Measurements from ENCODE around the gene BMERB1.

DNA sequence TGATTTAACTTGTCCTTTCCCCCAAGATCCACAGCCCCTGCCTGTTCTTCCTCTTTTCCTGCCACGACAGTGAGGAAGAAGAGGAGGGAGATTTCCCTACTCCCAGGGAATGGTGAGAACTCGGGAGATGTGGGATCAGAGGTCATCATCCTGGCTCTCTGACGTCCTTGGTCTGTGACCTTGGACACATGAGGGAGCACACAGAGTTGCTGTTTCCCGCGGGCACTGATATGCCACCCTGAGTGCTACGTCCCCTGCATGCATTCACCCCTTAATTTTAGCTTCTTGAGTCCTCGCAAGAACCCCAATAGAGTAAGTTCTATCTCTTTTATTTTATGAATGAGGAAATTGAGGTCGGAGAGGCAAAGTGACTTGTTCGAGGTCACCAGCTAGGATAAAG, 85.4 kb downstream of the BMERB1 start:
- TF ChIP-seq, protein P1, sequence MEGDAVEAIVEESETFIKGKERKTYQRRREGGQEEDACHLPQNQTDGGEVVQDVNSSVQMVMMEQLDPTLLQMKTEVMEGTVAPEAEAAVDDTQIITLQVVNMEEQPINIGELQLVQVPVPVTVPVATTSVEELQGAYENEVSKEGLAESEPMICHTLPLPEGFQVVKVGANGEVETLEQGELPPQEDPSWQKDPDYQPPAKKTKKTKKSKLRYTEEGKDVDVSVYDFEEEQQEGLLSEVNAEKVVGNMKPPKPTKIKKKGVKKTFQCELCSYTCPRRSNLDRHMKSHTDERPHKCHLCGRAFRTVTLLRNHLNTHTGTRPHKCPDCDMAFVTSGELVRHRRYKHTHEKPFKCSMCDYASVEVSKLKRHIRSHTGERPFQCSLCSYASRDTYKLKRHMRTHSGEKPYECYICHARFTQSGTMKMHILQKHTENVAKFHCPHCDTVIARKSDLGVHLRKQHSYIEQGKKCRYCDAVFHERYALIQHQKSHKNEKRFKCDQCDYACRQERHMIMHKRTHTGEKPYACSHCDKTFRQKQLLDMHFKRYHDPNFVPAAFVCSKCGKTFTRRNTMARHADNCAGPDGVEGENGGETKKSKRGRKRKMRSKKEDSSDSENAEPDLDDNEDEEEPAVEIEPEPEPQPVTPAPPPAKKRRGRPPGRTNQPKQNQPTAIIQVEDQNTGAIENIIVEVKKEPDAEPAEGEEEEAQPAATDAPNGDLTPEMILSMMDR (IDR thresholded peaks at IDR 0.05), result no peak
- TF ChIP-seq POLR2A (IDR thresholded peaks at IDR 0.05), result no peak
